AG09309 (cell line): ENCODE data around the gene TRPM1.

Source experiments
- DNase-seq: peaks from one replicate; pipeline ENCODE4 v3.0.0-alpha.2; 2010; ENCODE audit warnings: low read depth
- H3K4me3 ChIP-seq: 2 replicates; pipeline ENCODE4 v1.5.1; 2011; ENCODE audit warnings: mild to moderate bottlenecking, low read depth, low read length, moderate library complexity; ENCODE audit not compliant: control insufficient read depth
- TF ChIP-seq, protein P1 (sequence below): IDR thresholded peaks from 2 replicates; pipeline ENCODE4 v1.5.1; 2011; ENCODE audit warnings: mild to moderate bottlenecking, low read depth, low read length, inconsistent platforms; ENCODE audit not compliant: insufficient read depth, control insufficient read depth; ENCODE audit errors: missing control alignments

Gene TRPM1

DNA sequence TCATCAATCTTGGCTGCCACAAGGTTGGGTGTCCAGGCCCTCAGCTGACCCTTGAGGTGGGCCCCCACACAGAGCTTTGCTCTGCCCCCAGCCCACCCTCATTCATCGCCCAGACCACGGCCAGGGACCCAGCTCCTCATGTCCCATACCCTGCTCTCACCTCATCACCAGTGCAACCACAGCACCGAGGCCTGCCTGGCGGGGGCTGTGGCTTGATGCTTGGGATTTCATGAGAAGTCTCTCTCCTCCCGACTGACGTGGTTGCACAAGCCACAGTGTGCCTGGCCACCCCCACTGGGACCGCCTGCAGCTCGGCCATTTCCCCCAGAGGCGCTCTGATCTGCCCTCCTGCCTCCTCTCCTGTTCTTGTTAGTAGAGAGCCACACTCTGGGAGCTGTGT is 64.7 kb downstream of the TRPM1 start:
- DNase-seq: no peak
- H3K4me3 ChIP-seq: no peak overlapping the region
- TF ChIP-seq, protein P1, sequence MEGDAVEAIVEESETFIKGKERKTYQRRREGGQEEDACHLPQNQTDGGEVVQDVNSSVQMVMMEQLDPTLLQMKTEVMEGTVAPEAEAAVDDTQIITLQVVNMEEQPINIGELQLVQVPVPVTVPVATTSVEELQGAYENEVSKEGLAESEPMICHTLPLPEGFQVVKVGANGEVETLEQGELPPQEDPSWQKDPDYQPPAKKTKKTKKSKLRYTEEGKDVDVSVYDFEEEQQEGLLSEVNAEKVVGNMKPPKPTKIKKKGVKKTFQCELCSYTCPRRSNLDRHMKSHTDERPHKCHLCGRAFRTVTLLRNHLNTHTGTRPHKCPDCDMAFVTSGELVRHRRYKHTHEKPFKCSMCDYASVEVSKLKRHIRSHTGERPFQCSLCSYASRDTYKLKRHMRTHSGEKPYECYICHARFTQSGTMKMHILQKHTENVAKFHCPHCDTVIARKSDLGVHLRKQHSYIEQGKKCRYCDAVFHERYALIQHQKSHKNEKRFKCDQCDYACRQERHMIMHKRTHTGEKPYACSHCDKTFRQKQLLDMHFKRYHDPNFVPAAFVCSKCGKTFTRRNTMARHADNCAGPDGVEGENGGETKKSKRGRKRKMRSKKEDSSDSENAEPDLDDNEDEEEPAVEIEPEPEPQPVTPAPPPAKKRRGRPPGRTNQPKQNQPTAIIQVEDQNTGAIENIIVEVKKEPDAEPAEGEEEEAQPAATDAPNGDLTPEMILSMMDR: no peak

DNA sequence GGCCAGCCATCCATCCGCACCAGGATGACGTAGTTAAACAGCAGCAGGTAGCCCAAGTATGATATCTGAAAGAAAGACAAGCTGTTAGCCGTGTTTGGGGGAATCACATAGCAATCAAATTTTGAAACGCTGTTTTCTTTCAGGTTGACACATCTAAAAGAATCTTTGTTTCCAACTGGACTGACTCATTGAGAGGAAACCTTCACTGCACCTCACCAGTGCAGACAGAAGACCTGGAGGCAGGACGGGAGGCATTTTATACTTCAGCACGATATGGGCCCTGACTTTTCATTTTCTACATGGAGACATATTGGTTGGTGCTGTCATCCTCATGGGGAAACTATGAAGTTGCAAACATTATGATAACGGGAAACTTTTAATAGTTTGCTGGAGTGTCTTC is 65.9 kb downstream of the TRPM1 start:
- H3K4me3 ChIP-seq: no peak overlapping the region
- DNase-seq: no peak
- TF ChIP-seq, protein P1: no peak

DNA sequence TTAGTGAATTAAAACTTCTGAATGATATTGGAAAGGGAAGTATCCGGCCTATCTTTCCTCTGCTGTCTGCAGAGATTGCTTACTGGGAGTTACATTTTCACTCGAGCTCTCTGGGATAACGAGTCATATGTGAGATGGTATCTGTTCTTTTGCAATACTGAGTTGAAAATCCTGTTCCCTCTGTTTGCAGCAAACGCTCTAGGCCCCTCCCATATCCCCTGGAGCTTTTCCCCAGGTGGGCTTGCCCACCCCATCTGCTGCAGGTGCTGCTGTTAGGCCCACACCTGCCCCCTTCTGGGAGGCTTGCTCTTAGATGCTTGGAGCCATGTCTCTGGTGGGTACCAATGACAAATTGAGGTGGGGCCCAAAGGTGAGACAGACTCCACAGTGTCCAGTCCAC is 67.4 kb downstream of the TRPM1 start:
- DNase-seq: no peak
- H3K4me3 ChIP-seq: no peak overlapping the region
- TF ChIP-seq, protein P1: no peak

DNA sequence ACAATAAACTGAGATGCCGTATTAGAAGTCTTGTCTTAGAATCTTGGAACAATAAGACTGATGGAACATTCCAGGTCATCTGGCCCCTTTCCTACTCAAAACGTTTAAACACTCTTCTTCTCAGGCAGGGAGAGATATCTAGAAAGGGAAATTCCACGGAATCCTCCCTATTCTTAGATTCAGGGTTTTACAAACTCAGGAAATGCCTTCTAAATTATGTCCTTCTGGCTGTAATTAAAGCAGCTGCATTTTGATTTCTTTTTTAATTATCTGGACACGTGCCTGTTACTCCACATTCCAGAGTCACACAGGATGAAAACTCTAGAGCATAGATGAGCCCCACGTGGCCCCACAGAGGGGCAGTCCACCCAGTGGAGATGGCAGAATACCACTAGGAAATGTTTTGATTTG is 68.6 kb downstream of the TRPM1 start:
- DNase-seq: peak; percentile 86
- TF ChIP-seq, protein P1: no peak
- no peak overlapping the region for H3K4me3 ChIP-seq

DNA sequence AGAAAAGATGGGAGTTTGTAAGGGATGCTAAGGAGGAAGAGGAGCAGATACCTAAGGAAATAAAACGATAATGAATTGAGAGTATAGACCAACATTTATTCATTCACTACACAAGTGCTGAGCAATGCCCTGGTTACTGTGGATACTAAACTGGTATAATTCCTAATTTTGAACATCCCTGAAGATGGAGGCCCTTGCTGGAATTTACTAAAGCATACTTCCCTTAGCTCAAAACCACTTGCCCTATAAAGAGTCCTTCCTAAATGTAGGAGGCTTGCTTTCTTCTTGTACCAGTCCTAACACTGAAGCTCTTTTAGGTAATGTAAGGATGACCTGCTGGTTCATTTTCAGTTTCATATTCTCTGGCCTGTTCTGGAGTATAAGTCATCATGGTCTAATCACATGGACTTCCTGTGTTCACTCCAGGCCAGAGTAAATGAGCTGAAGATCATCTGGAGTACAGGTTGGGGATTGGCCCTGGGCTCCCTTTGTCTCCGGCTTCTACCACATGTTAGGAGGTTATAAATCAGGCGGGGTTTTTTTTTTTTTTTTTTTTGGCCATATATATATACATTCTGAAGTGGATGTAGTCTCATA is 70.0 kb downstream of the TRPM1 start:
- DNase-seq: no peak
- H3K4me3 ChIP-seq: no peak overlapping the region
- TF ChIP-seq, protein P1: no peak

DNA sequence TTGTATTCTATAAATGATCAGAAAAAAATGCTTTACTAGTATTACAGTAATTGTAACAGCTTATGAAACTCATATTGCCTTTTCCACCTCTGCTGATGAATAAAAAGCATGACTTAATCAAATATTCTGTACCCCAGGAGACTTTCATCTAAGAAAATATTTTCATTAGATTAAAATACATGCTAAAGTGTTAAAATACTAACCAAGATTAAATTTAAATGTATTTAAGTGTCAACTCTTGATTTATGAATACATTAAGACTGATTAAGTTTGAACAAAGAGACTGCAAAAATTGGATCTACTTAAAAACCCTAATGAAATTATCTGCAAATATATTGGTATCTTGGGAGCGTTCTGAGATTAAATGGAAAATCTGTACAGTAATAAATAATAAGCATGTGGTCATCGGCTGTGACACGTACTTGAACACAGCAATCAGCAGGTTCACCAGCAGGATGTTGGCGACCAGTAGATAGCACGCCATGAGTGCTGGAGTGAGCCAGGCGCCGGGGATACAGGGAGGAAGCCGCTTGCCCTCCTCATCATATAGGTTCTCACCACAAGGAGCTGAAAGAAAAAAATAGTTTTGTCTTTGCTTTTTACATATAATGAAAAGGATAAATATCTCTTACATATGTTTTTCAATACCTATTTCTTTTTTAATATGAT is 73.5 kb downstream of the TRPM1 start:
- TF ChIP-seq, protein P1: no peak
- DNase-seq: no peak
- H3K4me3 ChIP-seq: no peak overlapping the region
